GM12873 (cell line): ENCODE measurements around the gene MTTP.

ENCODE experiments used
- TF ChIP-seq, protein P1 (sequence below): IDR thresholded peaks from 2 replicates; pipeline ENCODE4 v1.5.1; 2012; ENCODE audit warnings: low read depth, mild to moderate bottlenecking, moderate library complexity, low read length, control low read depth; ENCODE audit not compliant: insufficient read depth; ENCODE audit errors: missing control alignments

The MTTP gene

DNA sequence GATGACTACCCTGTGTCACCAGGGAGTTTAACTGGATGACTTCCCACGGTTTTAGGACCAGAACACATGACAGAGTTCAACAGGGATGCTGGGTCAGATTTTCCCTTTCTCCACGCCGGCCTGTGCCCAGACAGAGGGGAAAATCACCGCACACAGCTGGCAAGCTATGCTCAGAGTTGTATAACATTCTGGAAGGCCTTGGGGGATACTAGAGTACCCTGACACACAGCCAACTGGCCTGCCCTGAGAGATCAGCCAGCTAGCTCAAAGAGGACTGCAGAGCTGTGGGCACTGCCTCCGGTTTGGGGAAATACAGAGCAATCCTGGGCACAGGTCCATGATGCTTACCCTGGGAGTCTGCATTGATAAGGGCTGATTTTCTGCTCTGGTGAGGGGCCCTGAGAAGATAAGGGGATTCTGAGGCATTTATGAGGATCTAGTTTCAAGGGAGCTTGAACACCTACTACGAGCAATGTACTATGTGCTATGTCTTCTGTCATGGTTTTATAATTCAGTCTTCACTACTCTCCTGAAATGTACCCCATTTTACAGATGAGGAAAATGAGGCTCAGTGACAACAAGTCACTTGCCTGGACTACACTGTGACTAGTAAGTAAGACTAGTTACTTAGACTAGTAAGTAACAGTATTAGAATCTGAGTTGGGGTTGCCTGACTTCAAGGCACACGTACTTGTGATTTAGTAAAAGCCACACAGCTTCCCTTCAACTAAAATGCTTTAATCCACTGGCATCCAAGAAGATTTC, 68.3 kb downstream of the MTTP start:
- TF ChIP-seq, protein P1, sequence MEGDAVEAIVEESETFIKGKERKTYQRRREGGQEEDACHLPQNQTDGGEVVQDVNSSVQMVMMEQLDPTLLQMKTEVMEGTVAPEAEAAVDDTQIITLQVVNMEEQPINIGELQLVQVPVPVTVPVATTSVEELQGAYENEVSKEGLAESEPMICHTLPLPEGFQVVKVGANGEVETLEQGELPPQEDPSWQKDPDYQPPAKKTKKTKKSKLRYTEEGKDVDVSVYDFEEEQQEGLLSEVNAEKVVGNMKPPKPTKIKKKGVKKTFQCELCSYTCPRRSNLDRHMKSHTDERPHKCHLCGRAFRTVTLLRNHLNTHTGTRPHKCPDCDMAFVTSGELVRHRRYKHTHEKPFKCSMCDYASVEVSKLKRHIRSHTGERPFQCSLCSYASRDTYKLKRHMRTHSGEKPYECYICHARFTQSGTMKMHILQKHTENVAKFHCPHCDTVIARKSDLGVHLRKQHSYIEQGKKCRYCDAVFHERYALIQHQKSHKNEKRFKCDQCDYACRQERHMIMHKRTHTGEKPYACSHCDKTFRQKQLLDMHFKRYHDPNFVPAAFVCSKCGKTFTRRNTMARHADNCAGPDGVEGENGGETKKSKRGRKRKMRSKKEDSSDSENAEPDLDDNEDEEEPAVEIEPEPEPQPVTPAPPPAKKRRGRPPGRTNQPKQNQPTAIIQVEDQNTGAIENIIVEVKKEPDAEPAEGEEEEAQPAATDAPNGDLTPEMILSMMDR: no peak

DNA sequence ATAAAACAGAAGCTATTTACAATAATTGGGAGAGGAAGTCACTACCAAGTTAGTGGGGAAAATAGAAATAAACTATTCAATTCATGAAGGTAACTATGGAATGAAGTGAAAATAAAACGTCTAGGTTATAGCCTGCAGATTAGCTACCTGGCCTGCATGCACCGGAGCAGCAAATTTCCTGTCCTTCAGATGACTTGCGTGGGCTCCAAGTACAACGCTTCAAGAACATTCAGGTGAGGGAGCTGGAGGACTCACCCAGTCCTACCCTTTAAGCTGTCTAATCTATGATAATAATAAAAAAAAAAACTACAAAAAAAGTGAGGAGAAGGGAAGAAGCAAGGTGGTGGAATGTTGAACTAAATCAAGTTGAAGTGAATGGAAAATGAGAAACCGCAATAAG, 69.8 kb downstream of the MTTP start:
- TF ChIP-seq, protein P1: no peak

GRCh38 chr4:99645036-99645435, 70.4 kb downstream of the MTTP start:
- TF ChIP-seq, protein P1: no peak

GRCh38 chr4:99645638-99646037, 71.0 kb downstream of the MTTP start:
- TF ChIP-seq, protein P1: no peak

GRCh38 chr4:99647071-99647470, 72.4 kb downstream of the MTTP start:
- TF ChIP-seq, protein P1: no peak

GRCh38 chr4:99648321-99648720, 73.7 kb downstream of the MTTP start:
- TF ChIP-seq, protein P1: no peak

GRCh38 chr4:99649208-99649607, 74.6 kb downstream of the MTTP start:
- TF ChIP-seq, protein P1: no peak
